ENCODE results near the gene MOB3A.
"Not testable (repeated sequence)": the region's sequence is repeated elsewhere in the genome, so short reads cannot be mapped to it uniquely, and the experiment has no call there.

Gene MOB3A

GRCh38 chr19:2101417-2102335 lies 5.5 kb upstream of the MOB3A start:
- DNase-seq, result no peak

- no peak for DNase-seq
These were observed 4.6 kb upstream of the MOB3A start for GRCh38 chr19:2100719-2101061.

GRCh38 chr19:2099937-2100718 lies 4.0 kb upstream of the MOB3A start:
- DNase-seq, result no peak

- no peak for DNase-seq
These were observed 3.0 kb upstream of the MOB3A start for GRCh38 chr19:2099054-2099501.

- no peak for DNase-seq
These were observed 1.8 kb upstream of the MOB3A start for GRCh38 chr19:2097886-2098327.

GRCh38 chr19:2097203-2097885 lies 1.2 kb upstream of the MOB3A start:
- DNase-seq, result no peak

- peak; percentile 97 for DNase-seq
These were observed 515 bp upstream of the MOB3A start, which contains the start of gene IZUMO4 for GRCh38 chr19:2096480-2097202. IZUMO4 (plus strand) TSS chr19:2096915; CDS start chr19:2096946, 31 bp downstream.

- not testable (repeated sequence) for DNase-seq
These were observed 4.1 kb downstream of the MOB3A start for GRCh38 chr19:2091926-2092525.

- no peak for DNase-seq
These were observed 6.4 kb downstream of the MOB3A start for GRCh38 chr19:2089727-2090053.

- DNase-seq, result peak; percentile 35
These were observed 7.0 kb downstream of the MOB3A start for GRCh38 chr19:2089001-2089711.

GRCh38 chr19:2087621-2088100 lies 8.5 kb downstream of the MOB3A start:
- DNase-seq, result peak; percentile 69

- DNase-seq, result peak; percentile 52
These were observed 9.2 kb downstream of the MOB3A start for GRCh38 chr19:2086695-2087620.

- DNase-seq, result peak; percentile 96
These were observed 11.0 kb downstream of the MOB3A start for GRCh38 chr19:2084993-2085720.

GRCh38 chr19:2083174-2083854 lies 12.8 kb downstream of the MOB3A start:
- DNase-seq, result peak; percentile 60

GRCh38 chr19:2081873-2082810 lies 14.0 kb downstream of the MOB3A start:
- DNase-seq, result peak; percentile 65

- no peak for DNase-seq
These were observed 15.7 kb downstream of the MOB3A start for GRCh38 chr19:2080336-2080988.

GRCh38 chr19:2079865-2080301 lies 16.2 kb downstream of the MOB3A start:
- DNase-seq, result no peak

All from hematopoietic multipotent progenitor cell treated with erythropoietin and hydrocortisone succinate and interleukin-3 and kit ligand, for 6 days (in vitro differentiated cells).